ENCODE measurements around the gene NEUROG3. TPM values are rescaled to one million over a fixed set of nuclear protein-coding genes. Genes with fewer than 3 reads are reported as not detected.

The NEUROG3 gene
- total RNA-seq, 1 donor from 2014 or later = not detected

DNA sequence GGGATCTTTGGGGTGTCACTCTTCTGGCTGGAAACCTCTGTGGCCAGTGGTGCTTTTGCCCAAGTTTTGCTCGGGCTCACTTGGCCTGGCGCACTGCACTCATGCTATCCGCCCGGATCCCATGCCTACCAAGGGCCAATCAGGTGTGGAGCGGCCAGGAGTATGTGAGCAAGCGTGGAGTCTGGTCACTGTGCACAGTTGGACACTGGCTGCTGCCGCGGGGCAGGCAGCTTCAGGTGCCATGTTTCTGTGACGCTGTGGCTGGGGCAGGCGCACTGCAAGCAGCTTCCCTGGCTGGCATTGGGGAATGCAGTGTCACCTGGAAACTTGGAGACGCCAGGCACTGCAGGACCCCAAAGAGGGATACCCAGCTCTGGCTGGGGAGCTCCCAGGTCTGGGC is 45.3 kb downstream of the NEUROG3 start:
- H3K36me3 ChIP-seq = no peaks in the 10 kb centered on the region
- no peaks in the 10 kb centered on the region for H3K9me3 ChIP-seq
- H3K27me3 ChIP-seq = no peaks in the 10 kb centered on the region
- no peaks in the 10 kb centered on the region for H3K4me1 ChIP-seq
- TF ChIP-seq, protein P1, sequence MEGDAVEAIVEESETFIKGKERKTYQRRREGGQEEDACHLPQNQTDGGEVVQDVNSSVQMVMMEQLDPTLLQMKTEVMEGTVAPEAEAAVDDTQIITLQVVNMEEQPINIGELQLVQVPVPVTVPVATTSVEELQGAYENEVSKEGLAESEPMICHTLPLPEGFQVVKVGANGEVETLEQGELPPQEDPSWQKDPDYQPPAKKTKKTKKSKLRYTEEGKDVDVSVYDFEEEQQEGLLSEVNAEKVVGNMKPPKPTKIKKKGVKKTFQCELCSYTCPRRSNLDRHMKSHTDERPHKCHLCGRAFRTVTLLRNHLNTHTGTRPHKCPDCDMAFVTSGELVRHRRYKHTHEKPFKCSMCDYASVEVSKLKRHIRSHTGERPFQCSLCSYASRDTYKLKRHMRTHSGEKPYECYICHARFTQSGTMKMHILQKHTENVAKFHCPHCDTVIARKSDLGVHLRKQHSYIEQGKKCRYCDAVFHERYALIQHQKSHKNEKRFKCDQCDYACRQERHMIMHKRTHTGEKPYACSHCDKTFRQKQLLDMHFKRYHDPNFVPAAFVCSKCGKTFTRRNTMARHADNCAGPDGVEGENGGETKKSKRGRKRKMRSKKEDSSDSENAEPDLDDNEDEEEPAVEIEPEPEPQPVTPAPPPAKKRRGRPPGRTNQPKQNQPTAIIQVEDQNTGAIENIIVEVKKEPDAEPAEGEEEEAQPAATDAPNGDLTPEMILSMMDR (IDR thresholded peaks at IDR 0.05) = no peak
- no peak for DNase-seq (ENCODE audit: low spot score in 2 of 2)
- no peak overlapping the region for H3K27ac ChIP-seq
- no peak overlapping the region for H3K4me3 ChIP-seq
- intact Hi-C loops (cut with DNase I) = no loop called here

Other genes starting within 250 kb of the NEUROG3 start
- gene TACR2, start 156.5 kb downstream of the NEUROG3 start, total RNA-seq = not detected
- 31.9 TPM for gene TSPAN15, start 122.0 kb downstream of the NEUROG3 start, total RNA-seq
- not detected for gene FAM241B, start 56.8 kb upstream of the NEUROG3 start, total RNA-seq
- 8.0 TPM for gene COL13A1, start 228.5 kb upstream of the NEUROG3 start, total RNA-seq

Measured in ascending aorta (tissue), 2 donors.